ENCODE measurements around the gene GPR84.
A peak's percentile ranks its signal among the peaks of the same experiment; 100 is the strongest.

GPR84 gene

GRCh38 chr12:54364413-54364812 is at the start of gene GPR84:
Gene GPR84, minus strand, starts transcription at chr12:54364486. Its CDS starts 635 bp downstream, at chr12:54363851.
- no peak for DNase-seq

DNA sequence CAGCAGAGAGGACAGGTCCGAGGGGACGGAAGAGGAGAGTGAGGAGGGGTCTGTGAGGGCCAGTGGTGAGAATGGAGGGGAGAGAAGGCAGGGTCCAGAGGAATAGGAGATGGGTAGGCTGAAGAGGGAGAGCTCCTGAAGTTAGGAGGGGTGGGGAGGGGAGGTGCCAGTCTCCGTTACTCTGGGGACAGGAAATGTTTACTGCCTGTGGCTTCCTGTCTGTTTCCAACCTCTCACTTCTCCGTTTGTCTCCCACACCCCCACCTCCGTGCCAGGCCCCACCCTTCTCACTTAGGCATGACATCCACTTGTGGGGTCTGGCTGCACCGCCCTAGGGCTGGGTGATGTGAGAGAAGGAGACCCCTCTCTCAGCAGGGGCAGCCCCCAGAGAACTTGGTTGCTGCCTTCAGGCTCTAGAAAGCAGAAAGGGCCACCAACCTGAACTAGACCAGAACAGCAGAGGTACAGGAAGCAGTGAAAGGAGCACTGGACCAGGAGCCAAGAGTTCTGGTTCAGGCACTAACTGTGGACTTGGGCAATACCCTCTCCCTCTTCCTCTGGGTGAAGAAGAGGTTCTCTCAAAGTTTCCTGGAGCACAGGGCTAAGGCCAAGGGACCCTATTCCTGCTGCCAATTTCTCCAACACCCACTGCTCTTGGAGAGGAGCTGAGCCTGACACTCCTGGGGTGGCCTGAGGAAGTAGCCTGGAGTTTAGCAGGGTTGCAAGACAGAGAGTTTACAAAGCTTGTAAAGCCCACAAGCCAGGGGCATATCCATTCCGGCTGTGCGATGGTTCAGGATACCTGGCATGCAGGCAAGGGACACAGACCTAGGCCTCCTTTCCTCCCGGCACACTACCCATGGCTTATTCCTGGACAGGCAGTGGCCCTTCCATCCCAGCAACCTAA is 49.3 kb upstream of the GPR84 start:
- no peak for DNase-seq

GRCh38 chr12:54412786-54413185 is 48.5 kb upstream of the GPR84 start:
- DNase-seq: no peak

- no peak for DNase-seq
Observed at GRCh38 chr12:54412348-54412747, 48.1 kb upstream of the GPR84 start.

- peak; percentile 12 for DNase-seq
Observed at GRCh38 chr12:54411391-54412241, 47.3 kb upstream of the GPR84 start.

- DNase-seq: no peak
Observed at GRCh38 chr12:54409267-54409666, 45.0 kb upstream of the GPR84 start.

DNA sequence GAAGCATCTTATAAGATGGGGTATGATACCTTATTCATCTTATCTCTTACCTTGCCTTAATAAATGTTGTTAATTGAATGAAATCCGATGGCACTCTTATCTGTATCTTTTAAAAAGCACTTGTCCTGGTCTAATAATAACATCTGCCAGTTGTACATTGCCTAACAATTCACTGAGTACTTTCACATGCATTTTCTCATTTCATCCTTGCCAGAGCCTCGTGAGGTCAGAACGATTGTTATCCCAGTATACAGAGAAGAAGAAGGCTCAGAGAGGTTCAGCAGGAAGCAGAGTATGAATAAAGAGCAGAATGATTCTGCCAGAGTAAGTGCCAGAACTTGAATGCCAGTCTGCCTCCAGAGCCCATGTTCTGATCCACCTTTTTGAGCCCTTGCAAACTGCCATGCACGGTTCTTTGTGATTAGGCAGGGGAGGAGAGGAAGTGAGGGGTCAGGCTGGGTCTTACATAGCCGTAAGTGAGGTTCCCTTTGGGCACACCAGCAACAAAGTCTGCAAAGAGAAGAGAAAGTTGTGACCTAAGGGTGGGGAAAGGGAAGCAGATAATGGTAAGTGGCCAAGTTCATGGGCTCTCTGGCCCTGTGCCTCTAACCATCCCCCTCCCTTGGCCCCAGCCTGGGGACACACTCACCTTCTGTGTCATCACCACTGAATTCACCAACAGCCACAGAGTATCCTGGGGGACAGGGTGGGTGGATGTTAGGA is 43.1 kb upstream of the GPR84 start:
- DNase-seq: no peak

DNA sequence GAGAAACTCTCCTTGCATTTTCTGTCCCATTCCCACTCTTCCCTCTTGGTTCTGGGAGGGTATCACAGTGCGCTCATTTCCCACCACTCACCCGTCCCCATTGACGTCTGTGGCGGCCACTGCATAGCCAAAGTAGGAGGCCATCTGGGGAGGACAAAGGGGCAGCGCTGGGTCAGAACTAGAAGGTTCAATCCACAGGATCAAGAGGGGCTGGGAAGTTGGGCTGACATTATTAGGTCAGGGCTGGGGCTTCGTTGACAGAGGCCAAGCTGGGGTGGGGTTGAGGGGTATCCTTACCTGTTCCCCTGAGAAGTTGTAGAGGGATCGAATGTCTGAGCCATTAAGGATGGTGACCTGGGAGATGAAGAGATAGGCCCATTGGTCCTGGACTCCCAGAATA is 41.3 kb upstream of the GPR84 start:
- DNase-seq: no peak

- DNase-seq: no peak
Observed at GRCh38 chr12:54405106-54405505, 40.8 kb upstream of the GPR84 start.

DNA sequence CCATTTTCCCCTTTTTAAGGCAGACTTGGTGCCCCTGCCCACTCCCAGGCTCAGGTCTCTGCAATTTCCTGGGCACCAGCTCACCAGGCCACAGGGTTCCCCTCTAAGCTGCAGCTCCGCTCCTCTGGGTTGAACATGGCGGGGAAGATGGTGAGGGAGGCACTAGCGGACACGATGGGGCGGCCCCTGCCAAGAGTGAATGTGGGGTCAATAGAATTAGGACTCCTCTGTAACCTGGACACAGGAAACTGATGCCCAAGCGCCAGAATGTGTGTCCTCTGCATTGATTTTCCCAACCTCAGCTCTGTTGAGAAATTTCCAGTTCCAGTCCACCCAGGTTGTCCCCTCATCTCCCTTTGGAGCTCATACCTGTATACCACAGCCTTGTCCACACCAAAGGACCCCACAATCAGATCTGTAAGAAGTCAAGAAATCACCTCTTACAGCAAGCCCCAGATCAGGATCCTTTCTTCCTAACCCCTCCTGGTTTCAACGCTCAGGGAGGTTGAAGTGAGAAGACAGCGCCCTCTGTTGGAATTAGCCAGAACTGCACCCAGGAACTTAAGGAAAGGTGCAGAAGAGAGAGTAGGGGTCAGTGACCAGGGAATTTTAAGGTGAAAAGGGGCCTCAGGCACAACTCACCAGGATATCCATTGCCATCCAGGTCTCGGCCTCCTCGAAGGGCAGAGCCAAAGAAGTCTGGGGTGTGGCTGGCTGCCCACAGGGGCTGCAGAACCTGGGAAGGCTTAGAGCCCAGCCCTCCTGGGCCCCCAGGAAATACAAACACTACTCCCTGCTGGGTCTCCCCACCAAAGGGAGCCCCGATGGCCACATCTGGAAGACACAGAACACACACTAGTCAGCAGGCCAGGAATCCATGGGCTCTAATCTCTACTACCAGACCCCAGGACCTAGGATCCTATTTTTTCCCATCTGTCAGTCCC is 40.0 kb upstream of the GPR84 start:
- peak; percentile 85 for DNase-seq

DNA sequence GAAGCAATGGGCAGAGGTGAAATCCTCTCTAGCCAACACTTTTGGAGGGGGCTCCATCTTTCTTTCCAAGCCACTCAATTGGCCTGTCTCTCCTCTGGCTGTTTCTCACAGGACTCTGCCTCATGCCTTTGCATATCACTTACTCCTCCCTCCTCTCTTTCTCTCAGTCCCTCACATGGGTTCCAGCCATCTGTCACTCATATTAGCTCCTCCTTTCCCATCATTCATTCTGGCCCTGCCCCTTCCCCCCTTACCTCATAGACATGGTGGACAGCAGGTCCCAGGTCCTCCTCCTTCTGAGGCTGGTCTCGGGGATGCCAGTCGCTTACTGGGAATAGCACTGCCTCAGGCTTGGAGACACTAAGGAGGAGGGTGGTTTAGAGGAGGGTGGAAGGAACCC is 36.8 kb upstream of the GPR84 start:
- peak; percentile 37 for DNase-seq

- DNase-seq: peak; percentile 88
Observed at GRCh38 chr12:54398995-54399793, 34.9 kb upstream of the GPR84 start.

- DNase-seq: no peak
Observed at GRCh38 chr12:54398218-54398617, 33.9 kb upstream of the GPR84 start.

DNA sequence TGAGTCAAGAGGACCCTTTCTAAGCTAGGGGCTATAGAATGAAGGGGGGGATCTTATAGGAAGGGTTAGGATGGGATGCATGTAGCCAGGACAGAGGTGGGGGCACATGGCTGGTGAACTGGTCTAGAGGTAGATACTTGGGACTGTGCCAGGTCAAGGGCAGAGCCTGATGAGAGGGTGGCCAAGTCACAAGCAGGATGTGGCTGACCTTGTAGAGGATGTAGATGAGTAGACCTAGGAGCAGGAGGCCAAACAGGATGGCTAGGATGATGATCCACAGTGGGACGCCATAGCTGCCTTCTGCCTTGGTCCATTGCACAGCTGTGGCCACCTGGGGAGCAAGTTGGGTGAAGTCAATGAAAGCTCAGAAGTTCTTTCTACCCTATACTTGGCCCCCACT is 32.9 kb upstream of the GPR84 start:
- DNase-seq: no peak

DNA sequence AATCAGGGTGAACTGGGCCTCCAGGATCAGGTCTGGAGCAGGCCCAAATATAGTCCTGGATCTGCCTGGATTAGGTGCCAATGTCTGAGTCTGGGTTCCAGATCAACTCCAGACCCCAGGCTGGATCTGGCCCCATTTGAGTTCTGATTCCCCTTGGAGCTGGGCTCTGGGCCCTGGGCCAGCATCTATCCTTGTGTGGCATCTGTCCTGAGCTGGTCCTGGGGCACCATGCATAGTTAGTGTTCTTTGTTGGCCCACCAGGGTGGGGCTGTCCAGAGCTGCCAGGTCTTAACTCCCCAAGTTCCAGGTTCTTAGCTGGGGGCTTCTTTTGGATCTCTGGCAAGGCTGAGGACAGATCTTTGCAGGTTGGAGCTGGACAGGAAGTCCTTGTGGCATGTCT is 31.3 kb upstream of the GPR84 start:
- no peak for DNase-seq

DNA sequence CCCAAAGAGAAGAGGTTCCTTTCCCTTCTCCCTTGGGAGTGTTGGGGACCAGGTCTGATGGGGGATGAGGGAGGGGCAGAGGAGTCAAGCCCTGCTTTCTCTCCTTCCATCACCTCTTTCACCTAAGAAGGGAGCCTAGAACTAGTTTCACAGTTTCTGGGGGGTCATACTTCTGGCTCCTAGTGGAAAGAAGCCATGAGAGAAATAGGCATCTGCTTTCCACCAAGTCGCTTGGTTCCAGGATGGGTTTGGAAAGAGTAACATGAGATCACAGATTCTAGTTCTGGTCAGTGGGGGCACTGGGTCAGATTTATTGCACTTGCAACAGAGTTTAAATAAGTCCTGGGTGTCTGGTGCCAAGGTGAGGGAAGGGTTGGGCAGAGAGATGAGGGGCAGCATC is 30.7 kb upstream of the GPR84 start:
- no peak for DNase-seq

DNA sequence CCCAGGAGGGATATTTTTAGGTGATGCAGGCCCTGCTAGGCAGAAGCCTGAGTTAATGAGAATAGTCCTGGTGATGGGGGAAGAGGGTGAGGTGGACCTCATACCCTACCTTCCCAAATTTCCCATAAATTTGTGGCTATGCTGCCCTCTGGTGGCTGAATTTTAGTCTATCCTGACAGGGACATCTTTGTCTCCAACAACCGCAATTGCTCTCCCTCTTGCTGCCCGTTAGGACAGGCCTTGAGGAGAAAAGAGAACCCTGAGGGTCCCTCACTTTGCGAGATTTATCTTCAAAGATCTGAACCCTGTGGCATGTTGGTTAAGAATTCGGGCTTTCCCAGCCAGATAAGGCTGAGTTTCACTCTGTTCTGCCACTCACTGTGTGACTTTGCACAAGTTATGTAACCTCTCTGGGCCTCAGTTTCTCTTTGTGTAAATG is 30.0 kb upstream of the GPR84 start:
- DNase-seq: peak; percentile 93

DNA sequence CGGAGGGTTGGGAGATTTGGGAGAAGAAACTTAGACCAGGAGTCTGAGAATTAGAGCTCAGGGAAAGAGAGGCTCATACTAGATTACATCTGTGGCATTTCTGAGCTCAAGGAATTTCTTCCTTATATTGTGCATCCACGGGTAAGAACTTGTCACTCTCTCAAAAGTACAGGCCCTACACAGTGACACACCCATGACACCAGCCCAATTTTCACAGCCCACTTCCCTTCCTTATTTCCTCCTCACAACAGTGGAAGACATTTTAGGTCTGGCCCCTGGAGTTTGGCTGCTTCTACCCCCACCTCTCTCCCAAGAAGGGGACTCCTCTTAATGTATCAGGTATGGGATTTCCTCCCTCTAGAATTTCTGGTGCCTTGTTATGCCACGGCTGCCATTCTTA is 29.5 kb upstream of the GPR84 start:
- DNase-seq: no peak

DNA sequence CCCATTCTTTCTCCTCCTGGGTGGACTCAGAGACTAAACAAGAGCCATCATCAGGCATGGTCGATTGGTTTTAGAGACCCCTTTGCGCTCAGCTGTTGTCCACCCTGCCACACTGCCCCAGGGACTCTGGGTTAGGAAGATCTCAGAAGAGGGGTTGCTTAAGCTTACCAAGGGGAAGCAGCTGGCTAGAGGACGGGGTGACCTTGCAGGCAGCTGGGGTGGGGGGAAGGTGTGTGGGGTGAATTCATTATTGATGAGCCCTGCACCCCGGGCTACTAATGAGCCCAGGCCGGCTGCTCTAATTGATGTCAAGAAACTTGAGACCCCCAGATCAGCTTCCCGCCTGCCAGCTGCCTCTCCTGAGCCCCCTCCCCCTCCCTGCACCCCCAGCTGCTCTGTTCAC is 28.9 kb upstream of the GPR84 start:
- peak; percentile 91 for DNase-seq

DNA sequence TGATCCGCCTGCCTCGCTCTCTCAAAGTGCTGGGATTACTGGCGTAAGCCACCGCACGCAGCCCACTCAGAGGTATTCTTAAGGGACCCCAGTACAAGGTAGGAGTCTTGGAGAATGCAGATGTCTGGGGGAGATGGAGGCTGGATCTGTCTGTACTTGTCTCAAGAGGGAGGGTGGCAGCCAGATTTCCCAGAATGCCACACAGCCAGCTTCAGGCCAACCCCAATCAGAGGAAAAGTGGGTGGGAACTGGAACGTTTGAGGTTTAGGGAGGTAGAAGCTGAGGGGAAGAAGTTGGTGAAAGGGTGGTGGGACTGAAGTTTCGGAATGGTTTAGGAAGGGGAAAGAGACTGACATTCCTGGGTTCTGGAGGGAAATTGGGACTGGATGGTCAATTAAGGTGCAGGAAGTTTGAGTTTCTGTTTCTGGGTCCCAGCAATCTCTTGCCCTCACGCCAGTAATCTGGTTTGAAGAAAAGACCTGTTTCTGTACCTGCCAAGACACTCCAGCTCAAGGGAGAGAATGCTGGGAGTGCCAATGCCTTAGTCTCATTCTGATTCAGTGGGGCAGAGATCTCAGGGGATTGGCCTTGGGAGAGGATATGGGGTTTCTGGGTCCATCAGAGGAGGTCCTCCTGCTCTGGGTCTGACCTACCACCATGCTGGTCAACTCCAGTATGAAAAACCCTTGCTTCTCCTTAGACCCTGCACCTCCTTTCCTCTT is 28.4 kb upstream of the GPR84 start:
- DNase-seq: no peak
